ENCODE data around the gene TMEM108. TPM values are rescaled to one million over a fixed set of nuclear protein-coding genes. Genes with fewer than 3 reads are reported as not detected.

Gene TMEM108
- total RNA-seq, 1 donor from 2014 or later: 2.4 TPM

DNA sequence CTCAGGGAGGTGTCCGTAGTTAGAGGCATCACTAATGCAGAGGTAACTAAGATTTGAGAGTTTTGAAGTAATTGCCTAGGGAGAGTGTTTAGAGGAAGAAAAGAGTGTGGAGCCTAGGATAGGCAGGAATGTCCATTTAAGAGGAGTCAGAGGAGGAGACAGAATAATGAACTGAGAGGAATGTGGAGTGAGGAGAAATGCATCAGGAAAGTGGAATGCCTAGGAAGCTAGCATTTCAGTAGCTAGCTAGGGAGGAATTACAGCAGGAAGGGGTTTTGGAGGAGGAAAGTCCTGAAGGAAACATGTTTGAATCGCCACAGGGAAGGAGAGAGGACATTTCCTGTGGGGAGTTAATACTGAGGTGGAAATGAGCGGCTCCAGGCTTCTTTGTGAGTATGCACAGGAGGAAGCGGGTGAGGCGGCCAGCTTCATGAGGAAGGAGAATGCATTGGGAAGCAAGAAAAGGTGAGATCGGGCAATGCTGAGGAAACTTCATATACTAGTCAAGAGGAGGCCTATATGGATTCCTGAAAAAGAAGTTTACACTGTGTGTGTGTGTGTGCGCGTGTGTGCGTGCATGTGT is 154.3 kb downstream of the TMEM108 start:
- Histone ChIP-seq H3K9me3 (replicated peaks) (no peaks in the 10 kb centered on the region), H3K4me1 (peaks cover 13% of the 10 kb centered on the region), H3K36me3 (no peaks in the 10 kb centered on the region), H3K27me3 (ENCODE audit: low read depth) (no peaks in the 10 kb centered on the region), H3K27ac (replicated peaks) (no peak overlapping the region), H3K4me3 (no peak overlapping the region)
- TF ChIP-seq, protein P1, sequence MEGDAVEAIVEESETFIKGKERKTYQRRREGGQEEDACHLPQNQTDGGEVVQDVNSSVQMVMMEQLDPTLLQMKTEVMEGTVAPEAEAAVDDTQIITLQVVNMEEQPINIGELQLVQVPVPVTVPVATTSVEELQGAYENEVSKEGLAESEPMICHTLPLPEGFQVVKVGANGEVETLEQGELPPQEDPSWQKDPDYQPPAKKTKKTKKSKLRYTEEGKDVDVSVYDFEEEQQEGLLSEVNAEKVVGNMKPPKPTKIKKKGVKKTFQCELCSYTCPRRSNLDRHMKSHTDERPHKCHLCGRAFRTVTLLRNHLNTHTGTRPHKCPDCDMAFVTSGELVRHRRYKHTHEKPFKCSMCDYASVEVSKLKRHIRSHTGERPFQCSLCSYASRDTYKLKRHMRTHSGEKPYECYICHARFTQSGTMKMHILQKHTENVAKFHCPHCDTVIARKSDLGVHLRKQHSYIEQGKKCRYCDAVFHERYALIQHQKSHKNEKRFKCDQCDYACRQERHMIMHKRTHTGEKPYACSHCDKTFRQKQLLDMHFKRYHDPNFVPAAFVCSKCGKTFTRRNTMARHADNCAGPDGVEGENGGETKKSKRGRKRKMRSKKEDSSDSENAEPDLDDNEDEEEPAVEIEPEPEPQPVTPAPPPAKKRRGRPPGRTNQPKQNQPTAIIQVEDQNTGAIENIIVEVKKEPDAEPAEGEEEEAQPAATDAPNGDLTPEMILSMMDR (IDR thresholded peaks at IDR 0.05; ENCODE audit: borderline replicate concordance): no peak
- intact Hi-C loops (cut with micrococcal nuclease): no loop called here
- no peak for DNase-seq

DNA sequence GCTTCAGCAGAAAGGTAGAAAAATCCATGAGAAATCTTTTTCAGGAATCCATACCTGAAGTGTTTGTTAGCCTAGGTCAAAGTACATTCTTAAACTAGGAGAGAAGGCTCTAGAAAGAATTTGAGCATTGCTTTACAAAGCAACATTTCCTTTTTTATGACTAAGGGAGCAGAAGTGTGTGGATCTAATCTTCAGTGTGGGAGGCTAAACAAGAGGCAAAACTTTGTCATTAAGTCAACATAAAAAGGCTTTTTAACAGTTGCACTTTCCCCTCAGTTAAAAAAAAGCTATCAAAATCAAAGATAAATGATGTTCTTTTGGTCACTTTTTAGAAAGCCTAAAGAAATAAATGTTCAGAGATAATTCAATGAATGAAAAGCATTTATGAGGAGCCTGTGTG is 154.8 kb downstream of the TMEM108 start:
- Histone ChIP-seq H3K27ac (replicated peaks) (no peak overlapping the region), H3K4me3 (no peak overlapping the region), H3K4me1 (peaks cover 13% of the 10 kb centered on the region), H3K27me3 (ENCODE audit: low read depth) (no peaks in the 10 kb centered on the region), H3K36me3 (no peaks in the 10 kb centered on the region), H3K9me3 (replicated peaks) (no peaks in the 10 kb centered on the region)
- TF ChIP-seq, protein P1 (IDR thresholded peaks at IDR 0.05; ENCODE audit: borderline replicate concordance): no peak
- intact Hi-C loops (cut with micrococcal nuclease): no loop called here
- no peak for DNase-seq

- H3K4me3 ChIP-seq: no peak overlapping the region
- H3K36me3 ChIP-seq: no peaks in the 10 kb centered on the region
- H3K27me3 ChIP-seq (ENCODE audit: low read depth): no peaks in the 10 kb centered on the region
- peaks cover 21% of the 10 kb centered on the region for H3K9me3 ChIP-seq (replicated peaks)
- H3K4me1 ChIP-seq: peaks cover 10% of the 10 kb centered on the region
- intact Hi-C loops (cut with micrococcal nuclease): no loop called here
- H3K27ac ChIP-seq (replicated peaks): no peak overlapping the region
- no peak for DNase-seq
- TF ChIP-seq, protein P1 (IDR thresholded peaks at IDR 0.05; ENCODE audit: borderline replicate concordance): no peak
Observed at GRCh38 chr3:133196527-133196926, 158.3 kb downstream of the TMEM108 start.

GRCh38 chr3:133197619-133198018 is 159.4 kb downstream of the TMEM108 start:
- no peak overlapping the region for H3K27ac ChIP-seq (replicated peaks)
- TF ChIP-seq, protein P1 (IDR thresholded peaks at IDR 0.05; ENCODE audit: borderline replicate concordance): no peak
- no peak overlapping the region for H3K4me3 ChIP-seq
- peaks cover 24% of the 10 kb centered on the region for H3K9me3 ChIP-seq (replicated peaks)
- H3K4me1 ChIP-seq: no peaks in the 10 kb centered on the region
- no peak for DNase-seq
- no peaks in the 10 kb centered on the region for H3K36me3 ChIP-seq
- intact Hi-C loops (cut with micrococcal nuclease): no loop called here
- H3K27me3 ChIP-seq (ENCODE audit: low read depth): no peaks in the 10 kb centered on the region

DNA sequence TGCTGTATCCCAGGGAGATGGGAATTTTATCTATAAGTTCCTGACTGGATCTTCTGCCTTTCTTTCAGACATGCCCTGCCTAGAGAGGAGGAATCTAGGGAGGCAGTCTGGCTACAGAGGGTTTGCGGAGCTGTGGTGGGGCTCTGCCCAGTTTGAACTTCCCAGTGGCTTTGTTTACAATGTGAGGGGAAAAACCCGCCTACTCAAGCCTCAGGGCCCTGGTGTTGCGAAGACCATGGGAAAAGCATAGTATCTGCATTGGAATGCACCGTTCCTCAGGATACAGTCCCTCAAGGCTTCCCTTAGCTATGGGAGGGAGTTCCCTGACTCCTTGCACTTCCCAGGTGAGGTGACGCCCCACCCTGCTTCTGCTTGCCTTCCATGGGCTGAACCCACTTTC is 168.7 kb downstream of the TMEM108 start:
- intact Hi-C loops (cut with micrococcal nuclease): no loop called here
- Histone ChIP-seq H3K27me3 (ENCODE audit: low read depth) (peaks cover 11% of the 10 kb centered on the region), H3K36me3 (no peaks in the 10 kb centered on the region), H3K4me3 (no peak overlapping the region), H3K4me1 (peaks cover 10% of the 10 kb centered on the region), H3K27ac (replicated peaks) (no peak overlapping the region), H3K9me3 (replicated peaks) (peaks cover 12% of the 10 kb centered on the region)
- no peak for DNase-seq
- TF ChIP-seq, protein P1 (IDR thresholded peaks at IDR 0.05; ENCODE audit: borderline replicate concordance): no peak

Measured in left ventricle myocardium inferior (tissue), 1 donor.